Suppressor macrophage treated with lipopolysaccharide for 4 hours (primary cell): ENCODE data around the gene ZNF831.
A peak's percentile ranks its signal among the peaks of the same experiment; 100 is the strongest.

Experiments
- DNase-seq: peaks from one replicate; pipeline ENCODE4 v3.0.0-alpha.2; 2020

The ZNF831 gene

DNA sequence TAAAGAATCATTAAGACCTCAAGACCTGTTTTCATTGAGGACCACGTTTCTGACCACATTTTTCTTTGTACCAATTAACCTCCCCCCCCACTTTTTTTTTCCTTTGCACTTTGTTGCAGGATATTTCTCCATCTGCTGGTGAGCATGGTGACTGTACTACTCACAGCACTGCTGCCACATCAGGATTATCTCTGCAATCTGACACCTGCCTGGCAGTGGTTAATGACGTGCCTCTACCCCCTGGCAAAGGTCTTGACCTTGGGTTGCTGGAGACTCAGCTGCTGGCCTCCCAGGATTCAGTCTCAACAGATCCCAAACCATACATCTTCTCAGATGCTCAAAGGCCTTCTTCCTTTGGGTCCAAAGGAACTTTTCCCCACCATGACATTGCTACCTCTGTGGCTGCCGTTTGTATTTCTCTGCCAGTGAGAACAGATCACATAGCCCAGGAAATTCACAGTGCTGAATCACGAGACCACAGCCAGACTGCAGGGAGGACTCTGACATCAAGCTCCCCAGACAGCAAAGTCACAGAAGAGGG is 90.2 kb downstream of the ZNF831 start:
- DNase-seq = no peak

DNA sequence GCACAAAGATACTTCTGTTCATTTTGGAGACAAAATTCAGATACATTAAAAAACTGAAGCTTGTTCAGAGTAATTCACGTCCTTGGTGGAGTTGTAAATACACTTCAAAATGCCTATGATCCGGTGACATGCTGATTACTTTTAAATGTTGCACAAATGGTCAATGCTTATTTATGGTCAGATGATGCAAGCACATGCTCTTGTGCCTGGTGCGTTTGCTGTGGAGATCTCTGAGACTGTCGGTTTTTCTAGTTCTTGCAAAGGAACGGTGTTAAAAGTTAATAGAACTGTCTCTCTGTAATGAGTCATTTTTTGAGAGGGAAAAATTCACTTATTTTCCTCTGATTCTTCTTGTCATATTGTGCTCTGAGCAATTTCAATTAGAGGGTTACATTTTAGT is 91.6 kb downstream of the ZNF831 start:
- DNase-seq = no peak

DNA sequence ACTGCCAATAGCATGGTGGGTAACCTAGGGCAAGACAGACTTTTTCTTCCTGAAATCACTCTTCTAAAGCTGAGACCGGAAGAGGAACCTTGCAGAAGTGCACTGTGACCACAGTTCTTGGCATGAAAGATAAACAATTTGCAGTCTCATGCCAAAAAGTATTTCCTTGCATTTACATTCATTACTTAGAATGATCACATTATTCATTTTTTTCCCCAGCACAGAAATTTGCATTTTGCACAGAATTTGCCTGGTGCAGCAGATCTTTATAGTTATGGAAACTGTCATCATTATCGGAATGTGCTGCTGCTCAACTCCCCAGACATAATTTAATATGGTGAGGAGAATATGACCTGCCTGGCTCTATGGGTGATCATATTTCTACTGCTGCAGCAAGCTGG is 94.6 kb downstream of the ZNF831 start:
- DNase-seq = peak; percentile 22

DNA sequence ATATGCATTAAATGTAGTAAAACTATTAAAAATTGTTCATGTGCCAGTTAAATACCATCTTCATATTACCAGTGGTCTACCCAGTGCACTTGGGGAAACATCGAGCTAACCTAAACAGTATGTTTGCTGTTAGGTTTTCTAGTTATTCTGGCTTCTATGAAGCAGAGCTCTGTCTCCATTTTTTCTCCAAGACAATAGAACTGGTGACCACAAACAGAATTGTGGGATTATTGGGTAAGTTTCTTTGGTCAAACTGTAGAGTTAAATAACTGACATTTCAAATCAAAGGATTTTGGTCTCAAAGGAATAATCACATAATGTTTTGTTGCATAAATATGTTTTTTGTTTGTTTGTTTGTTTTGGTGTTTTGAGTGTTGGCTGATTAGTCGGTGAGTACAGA is 96.3 kb downstream of the ZNF831 start:
- no peak for DNase-seq

DNA sequence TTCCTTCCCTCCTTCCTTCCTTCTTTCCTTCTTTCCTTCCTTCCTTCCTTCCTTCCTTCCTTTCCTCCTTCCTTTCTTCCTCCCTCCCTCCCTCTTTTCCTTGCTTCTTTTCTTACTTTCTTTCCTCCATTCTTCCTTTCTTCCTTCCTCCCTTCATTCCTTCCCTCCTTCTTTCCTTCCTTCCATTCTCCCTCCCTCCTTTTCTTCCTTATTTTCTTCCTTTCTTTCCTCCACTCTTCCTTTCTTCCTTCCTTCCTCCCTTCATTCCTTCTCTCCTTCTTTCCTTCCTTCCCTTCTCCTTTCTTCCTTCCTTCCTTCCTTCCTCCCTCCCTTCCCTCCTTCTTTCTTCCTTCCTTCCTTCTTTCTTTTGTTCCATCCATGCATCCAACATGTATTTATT is 101.7 kb downstream of the ZNF831 start:
- no peak for DNase-seq

DNA sequence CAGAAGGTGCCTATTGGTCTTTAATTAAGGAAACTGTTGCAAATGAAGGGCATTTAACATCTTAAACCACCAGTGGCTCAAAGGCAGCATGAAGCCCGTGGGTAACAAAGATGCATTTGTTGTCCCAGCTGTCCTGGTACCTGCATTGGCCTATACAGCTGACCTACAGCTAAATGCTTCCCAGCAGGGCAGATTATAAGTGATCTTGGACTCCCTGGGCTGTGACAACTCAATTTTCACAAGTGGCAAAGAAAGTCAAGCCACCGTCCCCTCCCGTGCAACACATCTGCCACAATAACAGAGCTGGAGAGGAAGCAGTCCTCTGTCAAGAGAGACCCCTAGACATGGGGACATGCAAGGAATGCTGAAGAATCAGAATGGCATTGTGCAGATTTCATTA is 105.2 kb downstream of the ZNF831 start:
- DNase-seq = no peak

GRCh38 chr20:59269411-59270025 is 105.9 kb downstream of the ZNF831 start:
- no peak for DNase-seq

DNA sequence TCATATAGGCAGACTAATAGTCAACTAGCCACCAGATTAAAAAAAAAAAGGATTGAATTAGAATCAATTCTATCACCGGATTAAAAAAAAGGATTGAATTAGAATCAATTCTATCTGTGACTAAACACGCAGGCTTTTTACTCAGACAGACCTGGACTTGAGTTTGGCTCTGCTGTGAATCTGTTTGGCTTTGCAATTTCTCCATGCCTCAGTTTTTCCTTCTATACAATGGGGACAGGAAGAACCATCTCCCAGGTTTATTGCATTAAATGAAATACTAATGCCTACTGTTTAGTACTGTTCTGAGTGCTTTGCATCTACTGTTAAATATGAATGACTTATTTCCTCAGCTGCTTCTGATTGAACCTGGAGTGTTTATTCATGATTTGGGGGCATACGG is 106.8 kb downstream of the ZNF831 start:
- DNase-seq = no peak

DNA sequence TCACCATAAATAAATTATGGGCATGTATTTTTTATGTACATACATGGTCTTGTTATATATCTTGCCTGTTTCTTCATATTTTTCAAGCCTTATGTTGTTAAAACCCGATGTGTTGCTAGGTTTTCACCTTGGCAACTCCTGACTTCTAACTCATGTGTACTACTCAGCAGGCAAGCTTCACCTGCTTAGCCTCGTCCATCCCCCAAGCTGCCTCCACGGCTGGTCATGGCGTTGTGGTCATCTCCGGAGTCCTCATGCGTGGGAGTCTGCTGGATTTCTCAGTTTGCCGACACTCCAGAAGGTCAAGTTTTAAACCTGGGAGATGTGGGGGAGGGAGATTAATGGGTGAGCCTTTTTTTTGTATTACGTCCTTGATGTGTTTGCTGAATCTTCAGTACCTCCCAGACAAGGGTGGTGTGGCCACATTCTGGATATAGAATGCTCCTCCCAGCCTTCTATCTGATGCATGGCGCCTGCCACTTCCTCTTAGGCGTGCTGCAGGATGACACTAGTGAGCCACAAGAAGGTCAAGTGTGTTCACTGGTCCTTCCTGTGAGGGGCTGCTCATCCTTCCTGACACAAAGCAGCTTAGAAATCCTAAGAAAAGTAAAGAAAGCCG is 110.2 kb downstream of the ZNF831 start:
- DNase-seq = peak; percentile 13

DNA sequence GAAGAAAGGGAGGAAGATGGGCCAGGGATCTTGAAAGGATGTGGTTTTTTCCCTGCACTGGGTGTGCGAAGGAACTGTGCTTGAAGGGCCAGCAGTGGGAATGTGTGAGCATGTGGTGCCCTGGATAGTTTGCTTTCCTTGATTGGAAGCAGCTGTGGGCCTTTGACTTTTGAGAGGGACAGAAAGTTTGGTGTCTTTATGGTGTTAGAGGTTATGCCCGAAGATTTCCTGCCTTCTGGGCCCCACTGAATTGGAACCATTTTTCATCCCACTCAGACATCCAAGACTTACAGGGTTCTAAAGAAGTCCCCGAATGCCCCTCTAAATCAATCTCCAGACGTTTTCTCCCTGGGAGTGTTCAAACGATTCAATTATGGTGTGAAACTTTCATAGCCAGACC is 113.3 kb downstream of the ZNF831 start:
- DNase-seq = no peak

DNA sequence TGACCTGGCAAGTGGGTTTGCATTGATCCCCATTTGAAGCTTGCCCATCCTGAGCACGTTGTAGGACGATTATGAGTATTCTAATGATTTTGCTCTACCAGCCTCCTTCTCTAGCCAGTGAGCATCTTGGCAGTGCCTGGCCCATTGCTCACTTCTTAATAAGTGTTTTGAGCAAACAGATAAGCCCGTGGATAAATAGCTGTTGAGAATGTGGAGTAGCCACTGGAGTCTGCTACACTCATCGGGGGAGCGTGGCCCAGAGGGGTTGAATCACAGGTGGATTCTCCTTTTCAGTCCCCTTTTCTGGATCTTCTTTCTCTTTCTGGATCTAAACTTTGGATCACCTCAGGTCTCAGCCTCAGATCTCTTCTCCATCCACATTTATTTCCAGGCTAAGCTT is 120.8 kb downstream of the ZNF831 start:
- no peak for DNase-seq

DNA sequence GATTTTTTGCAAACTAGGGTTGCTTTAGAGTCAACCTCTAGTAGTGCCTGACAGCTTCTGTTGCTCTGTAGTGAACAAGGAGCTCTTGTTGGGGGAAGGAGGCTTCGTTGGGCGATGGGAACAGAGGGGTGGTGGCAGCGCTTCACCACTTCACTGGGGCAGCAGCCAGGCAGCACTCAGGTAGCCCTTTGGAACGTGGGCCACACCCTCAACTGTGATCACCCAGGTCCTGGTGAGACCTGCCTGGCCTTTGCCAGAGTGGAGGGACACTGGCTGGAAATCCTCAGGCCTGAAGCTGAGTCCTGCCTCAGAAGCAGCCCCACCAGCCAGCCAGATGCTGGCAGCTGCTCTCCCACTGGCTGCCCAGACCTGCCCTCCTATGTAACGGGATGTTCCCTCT is 126.4 kb downstream of the ZNF831 start:
- no peak for DNase-seq

DNA sequence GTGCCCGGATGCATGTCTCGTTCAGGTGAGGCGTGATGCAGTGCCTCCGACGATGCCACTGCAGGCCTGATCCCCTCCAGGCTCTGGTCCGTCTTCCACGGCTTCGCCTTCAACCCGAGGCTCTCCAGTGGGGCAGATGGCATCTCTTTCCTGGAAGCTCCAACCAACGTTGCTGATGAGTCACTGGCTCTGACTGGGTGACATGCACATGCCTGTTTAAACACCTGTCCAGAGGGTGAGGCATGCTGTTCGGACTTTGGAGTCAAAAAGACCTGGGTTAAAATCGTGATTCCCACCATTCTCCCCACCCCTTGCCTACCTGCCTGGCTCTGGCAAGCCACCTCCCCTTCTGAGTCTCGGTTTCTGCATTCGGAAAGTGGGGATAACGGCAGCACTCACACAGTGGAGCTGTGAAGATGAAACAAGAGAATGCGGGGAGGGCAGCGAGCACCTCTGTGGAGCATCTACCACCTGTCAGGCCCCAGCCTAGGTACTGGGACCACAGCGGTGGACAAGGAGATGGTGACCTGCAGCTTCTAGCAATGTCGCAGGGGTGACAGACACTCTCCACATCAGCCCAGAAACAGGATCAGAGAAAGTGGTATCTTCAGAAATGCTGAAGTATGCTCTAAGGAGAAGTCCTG is 128.2 kb downstream of the ZNF831 start:
- DNase-seq = no peak

- DNase-seq = no peak
Measured at GRCh38 chr20:59295531-59295930, 131.9 kb downstream of the ZNF831 start.

- no peak for DNase-seq
Measured at GRCh38 chr20:59297686-59298085, 134.1 kb downstream of the ZNF831 start.

DNA sequence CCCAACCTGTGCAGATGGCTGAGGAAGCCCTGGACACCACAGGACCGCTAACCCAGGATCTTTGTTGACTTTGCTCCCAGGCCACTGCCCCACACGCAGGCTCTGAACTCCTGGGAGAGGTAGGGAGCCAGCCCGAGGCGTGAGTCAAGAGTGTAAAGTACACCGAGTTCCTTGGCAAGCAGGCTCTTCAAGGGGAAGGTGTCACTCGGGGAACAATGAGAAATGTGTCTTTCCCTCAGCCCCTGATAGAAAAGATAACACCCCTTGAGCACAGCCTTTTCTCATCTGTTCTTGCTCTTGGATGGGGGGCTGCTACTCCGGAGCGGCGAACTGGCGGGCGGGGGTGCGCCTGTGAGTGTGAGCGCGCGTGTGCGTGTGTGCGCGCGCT is 136.3 kb downstream of the ZNF831 start:
- DNase-seq = no peak

DNA sequence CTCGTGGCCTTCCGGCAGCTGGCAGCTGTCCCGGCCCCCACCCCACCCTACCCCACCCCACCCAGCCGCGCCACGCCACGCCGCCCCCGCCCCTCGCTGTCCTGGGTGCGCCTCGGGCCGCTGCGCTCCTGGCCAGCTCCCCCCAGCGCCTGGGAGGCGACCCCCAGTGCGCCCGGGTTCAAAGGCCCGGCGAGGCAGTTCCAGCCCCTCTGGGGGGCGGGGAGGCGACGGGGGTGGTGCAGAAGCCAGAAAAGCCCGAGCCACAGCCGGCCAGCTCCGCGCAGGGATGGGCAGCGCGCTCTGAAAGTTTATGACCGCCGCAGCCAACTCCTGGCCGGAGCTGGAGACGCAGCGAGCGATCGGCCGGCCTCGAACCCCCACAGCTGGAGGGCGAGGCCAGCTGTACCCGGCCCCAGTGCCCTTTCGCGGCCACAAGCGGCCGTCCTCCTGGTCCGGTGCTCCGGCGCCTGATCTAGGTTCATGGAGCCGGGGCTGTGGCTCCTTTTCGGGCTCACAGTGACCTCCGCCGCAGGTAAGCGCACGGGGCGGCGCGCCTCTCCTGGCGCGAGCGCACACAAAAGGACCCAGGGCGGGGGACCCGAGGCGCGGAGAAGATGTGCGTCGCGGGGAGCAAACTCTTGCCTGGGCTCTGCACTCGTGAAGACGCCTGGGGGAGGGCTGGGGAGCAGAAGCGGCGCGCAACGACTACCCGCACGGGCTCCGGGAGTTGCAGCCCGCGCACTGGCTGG is 136.9 kb downstream of the ZNF831 start, which contains the start of gene EDN3:
EDN3 (plus strand) TSS at position 279 of the 749 bp plus-strand sequence; CDS start at position 481, 202 bp downstream.
- DNase-seq = no peak

- DNase-seq = no peak
Measured at GRCh38 chr20:59301343-59302007, 137.9 kb downstream of the ZNF831 start.

DNA sequence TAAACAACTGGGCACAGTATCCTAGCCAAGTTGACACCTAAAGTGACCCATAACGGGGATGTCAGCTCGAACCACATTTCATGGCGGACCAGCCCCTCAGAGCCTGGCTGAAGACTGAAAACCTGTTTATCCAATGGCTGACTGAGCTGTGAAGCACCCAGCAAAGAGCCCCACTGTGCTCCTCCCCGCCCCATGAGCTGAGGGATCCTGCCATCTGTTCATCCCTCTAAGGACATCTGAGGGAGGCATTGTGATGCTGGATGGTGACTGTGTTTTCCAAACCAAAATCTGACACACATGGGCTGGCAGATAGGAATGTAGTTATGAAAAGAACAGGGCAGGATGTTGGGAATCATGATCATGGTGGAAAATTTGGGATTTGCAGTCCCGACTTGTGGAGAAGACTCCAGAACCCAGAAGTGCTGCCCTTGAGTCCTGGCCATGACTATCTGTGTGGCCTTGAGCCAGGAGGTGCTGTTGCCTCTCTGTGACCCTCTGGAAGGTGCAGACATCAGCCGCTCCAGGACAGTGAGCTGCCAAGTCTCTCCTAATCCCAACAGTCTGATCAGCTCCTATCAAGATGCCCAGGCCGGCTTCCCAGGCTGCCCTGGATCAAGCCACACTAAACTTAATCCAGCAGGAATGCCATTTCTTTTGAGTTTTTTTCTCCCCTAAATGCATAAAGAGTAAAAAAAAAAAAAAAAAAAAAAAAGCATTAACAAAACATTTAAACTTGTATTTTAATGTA is 142.5 kb downstream of the ZNF831 start:
- no peak for DNase-seq

GRCh38 chr20:59307270-59307669 is 143.6 kb downstream of the ZNF831 start:
- no peak for DNase-seq
